HG03520 (cell line): Measurements from ENCODE around the gene SCAMP1.

Experiments used
- ATAC-seq: cut with Tn5 transposase; IDR thresholded peaks from one replicate; pipeline ENCODE4 v1.9.1; 2021; ENCODE audit warnings: mild to moderate bottlenecking, moderate library complexity; ENCODE audit not compliant: unreplicated experiment

The SCAMP1 gene

DNA sequence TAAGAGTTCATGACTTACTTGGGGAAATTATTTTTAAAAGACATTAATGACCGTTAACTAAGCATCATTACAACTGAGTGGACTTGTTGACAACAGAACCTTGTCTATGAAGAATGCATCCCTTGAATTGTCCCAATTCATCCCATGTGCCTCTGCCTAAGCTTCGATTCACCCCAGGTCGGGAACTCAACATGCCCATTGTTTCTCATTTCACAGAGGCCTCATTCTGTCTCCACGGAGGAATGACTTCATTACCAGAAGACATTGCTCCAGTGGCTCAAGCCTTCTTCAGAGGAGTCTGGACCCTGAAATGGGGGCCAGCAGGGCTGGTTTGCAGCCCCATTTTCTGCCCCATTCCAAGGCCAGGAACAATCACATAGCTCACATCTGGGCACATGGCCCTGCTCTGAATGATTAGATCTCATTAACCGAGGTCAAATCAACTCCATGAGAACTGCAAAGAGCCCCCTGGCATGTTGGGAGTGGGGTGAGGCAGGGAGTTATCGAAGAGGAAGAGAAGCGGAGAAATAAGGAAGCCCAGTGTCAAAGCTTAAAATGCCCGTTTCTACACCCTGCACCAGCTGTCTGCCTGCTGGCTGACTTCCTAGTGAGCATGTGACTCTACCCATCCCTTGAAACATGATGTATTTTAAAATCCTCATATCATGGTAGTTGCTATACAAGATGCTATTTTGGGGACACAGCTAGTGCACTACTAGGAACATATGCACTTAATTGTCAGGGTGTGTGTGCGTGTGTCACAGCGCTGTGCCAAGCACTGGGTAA, 150.9 kb downstream of the SCAMP1 start:
- ATAC-seq = no peak

DNA sequence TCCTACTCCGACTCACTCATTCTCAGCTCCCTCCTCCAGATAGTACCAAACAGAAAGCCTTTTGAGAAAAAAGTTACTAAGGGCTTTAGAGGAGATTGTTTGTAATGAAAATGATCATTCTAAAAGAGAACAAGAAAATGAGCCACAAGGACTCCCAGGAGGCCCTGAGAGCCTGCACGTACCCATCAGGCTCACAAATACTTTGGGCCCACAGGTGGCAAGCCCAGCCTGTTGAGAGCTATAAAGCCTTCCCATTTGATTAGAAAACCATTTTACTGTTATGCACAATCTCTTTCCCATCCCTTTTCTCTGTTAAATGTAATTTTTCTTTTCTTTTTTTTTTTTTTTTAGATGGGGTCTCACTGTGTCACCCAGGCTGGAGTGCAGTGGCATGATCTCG, 152.0 kb downstream of the SCAMP1 start:
- no peak for ATAC-seq

DNA sequence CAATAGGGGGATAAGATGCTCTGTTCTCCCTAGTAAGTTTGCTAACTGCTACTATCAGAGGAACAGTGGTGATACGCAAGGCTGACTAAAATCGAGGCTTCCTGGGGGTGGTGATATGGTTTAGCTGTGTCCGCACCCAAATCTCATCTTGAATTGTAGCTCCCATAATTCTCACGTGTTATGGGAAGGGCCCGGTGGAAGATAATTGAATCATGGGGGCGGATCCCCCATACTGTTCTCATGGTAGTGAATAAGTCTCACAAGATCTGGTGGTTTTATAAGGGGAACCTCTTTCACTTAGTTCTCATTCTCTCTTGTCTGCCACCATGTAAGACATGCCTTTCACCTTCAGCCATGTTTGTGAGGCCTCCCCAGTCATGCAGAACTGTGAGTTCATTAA, 153.0 kb downstream of the SCAMP1 start:
- ATAC-seq = no peak

DNA sequence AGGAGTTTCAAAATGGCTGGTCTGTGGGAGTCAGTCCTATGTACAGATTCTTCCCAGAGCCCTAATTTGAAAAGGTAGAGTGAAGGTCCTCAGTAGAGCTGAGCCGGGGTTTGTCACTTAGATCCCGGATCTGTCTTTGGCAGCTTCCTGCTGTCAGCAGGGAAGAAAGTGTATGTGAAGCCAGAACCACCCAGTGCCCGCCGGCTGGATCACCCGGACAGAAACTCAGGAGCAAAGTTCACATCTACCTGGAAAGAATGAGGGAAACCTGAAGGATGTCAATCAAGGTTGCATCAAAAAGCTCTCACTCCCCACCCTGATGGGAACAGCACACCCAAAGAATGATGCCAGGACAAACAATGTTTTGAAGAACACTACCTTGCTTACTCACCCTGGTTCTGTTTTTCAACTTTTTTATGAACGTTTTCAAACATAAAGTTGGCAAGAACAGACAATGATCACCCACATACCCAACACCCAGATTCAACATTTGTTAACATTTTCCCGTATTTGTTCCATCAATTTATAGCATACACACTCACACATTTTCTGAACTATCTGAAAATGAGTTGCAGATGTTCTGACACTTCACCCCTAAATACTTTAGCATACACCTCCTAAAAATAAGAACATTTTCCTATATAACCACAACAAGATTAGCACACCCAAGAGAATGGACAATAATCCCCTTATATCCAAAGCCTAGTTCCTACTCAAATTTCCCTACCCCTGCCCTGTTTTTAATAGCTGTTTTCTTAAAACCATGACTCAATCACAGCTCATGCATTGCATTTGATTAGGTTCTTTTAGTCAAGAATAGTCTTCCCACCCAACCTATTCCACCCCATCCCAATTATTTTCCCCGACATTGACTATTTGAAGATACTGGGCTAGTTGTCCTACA, 154.3 kb downstream of the SCAMP1 start:
- no peak for ATAC-seq

DNA sequence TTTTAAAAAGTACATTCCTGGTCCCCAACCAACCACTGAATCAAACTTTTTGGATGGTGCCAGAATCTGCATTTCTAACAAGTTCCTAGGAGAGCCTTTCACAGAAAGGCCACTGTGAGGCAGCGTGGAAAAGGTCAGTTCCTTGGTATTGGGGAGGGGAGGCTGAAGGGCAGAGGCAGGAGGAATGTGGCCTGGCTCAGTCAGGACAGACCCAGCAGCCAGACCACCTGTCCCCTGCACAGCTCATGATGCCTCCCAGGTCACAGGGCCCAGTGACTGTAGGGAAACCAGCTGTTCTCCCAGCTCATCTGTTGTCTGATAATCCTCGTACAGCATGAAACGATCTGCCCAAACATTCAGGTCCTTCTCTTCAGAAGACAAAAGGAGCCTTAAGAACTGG, 155.3 kb downstream of the SCAMP1 start:
- ATAC-seq = no peak

DNA sequence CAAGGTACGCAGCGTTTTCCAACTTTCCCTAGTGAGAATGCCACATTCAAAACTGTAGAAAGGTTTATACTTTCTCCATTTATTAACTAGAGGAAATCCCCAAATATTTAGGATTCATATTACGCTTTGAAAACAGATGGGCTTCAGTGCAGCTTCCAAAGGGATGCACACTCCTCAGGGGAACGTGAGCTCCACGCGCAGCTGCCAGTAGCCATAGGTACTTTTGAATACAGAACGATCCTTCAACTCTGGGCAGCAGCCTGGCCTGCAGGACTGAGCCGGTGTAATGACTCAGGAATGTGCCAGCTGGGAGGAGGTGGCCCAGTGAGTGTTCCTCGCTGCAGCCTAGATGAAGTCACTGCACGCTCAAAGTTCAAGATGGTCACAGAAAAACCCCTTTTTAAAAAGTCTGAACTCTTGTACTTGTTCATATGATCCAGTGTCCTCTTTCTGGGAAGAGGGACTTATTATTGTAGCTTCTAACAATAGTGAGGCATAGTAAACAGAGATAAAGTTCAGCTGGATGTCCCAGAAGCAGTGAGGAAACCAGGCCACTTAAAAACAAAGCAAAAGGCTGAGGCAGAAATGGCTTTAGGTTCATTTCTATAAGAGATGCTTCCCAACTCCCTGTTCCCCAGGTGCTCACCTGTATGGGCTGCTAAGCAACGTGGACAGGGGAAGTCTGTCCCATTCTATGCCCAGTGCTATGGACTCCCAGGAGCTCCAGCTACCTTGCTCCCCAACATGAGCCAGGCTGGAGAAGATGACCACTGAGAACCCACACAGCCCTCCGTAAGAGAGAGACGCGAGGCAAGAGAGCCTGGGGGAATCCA, 158.2 kb downstream of the SCAMP1 start:
- no peak for ATAC-seq

DNA sequence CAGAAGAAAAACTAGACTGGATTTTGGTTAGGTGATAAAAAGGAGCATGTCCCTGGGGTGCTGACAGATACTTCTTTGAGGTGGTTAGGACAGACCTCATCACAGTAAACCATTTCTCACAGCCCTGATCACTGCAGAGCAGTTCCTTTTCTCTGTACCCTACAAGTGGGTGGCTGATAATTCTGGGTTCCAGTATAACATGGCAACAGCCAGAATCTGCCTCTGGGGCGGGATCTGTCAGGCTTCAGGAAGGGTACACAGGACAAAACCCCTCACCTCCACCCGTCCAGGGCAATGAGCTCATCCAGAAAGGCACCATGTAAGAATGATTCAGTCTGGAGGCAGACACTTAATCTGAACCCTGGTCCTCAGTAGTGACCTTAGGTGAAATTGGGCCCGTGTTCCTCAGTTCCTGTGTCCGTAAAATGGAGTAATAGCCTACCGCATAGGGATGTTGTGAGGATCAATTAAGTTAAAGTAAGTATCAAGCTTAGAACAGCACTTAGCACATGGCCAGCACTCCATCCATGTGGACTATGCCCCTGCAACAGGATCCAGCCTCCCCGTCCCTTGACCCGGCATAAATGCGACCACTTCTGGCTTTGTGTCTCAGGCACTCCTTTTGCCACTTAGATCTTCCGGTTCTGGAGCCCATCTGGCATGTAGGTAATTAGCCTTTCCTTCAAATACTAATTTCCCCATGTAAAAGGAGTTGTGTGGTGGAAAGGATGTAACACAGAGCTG, 159.0 kb downstream of the SCAMP1 start:
- ATAC-seq = no peak

DNA sequence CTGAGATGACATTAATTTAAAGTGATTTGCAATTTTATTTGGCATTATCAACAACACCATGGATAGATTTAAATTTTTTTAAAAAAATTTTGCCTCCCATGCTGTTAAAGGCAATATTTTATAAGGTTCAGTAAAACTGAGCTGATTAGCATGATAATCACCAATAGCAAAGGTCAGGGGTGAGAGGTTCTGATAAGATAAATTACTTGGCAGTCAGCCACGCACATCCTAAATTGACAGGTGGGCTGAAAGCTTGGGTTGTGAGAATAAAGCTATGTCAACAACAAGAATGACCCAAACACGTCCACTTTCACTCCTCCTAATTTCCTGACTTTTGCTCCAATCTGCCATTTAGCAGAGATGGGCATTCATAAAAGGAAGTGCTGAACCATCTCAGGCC, 161.0 kb downstream of the SCAMP1 start:
- ATAC-seq = no peak

DNA sequence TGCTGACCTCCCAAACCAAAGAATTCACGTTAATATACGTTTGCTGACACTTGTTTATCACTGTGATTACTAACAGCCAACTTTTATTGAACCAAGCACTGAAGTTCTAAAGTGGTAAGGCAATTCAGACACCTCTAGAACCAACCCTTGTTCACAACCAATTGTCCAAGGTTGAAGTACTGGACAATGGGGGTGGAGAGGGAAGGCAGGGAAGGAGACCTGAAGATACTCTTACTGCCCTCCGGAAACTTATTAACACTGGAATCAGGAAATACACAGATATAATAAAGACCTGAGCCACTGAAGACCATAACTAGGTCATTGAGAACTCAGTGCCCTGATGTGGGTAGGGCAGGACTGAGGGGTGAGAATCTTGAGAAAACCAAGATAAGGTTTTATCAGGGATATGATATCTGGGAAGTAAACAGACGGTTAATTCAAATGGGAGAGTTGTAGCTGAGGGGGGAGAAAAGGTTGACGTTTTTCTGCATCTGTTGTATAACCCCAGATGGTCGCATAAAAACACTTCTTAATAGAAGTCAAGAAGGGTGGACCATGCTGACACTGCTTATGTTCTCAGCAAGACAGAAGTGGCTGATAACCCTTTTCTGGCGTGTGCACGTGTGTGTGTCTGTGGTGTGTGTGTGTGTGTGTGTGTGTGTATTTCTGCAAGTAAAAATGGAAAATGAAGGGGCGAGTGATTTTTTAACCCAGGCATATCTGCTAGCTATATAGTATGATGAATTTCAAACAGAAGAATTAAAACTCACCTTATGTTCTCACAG, 162.3 kb downstream of the SCAMP1 start:
- ATAC-seq = no peak

DNA sequence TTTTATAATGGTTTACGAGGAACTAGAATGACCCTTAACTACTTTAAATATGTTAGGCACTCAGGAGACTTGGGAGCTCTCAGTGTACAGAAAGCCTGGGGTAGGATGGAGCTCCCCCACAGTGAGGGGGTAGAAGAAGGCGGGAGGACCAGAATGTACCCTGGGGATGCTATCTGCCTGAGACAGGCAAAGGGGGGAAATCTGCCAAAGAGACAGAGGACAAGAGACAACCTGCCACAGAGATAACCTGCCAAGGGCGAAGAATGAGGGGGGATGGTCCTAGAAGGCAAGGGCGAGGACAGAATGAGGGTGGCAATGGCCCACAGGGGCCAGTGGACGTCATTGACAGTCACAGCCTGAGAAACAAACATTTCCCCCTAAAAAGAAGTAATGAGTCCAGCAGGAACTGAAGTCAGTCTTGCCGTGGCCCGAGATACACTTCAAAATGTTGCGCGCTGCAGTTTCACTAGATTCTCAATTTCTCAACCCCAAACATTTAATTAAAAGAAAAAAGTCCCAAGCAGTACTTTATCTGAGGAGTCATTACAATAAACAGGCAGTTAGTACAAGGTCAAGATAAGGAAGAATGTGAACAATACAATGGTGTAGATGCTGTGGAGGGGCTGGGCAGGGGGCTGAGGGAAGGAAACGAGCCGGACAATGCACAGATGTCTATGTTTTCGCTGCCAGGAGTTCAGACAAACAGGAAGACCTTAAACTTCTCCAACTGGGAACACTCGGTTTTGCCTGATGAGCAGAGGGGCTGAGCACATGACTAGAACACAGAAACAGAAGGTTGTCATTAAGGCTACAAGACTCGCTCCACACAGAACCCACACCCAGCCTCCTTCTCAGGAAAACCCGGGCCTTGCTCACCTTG, 163.1 kb downstream of the SCAMP1 start:
- ATAC-seq = no peak

DNA sequence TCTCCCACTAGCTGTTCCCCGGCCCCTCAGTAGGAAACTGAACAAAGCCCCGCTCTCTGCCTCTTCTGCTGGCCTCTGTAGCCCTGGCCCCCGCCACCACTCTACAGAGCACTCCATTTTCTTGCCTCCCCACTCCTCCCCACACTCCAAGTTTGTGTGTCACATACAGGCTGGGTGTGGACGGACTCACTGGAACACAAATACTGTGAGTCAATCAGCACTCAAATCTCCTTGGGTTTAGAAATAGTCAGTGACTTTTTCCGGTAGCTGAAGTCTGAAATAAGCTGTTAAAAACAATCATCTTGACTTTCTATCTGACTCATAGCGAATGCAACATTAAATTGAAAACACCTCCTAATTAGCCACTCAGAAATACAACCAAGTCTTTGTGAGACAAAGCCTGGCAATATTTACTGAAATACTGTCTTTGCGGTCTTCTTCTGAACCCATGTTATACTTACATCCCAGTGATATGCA, 165.7 kb downstream of the SCAMP1 start:
- ATAC-seq = no peak

DNA sequence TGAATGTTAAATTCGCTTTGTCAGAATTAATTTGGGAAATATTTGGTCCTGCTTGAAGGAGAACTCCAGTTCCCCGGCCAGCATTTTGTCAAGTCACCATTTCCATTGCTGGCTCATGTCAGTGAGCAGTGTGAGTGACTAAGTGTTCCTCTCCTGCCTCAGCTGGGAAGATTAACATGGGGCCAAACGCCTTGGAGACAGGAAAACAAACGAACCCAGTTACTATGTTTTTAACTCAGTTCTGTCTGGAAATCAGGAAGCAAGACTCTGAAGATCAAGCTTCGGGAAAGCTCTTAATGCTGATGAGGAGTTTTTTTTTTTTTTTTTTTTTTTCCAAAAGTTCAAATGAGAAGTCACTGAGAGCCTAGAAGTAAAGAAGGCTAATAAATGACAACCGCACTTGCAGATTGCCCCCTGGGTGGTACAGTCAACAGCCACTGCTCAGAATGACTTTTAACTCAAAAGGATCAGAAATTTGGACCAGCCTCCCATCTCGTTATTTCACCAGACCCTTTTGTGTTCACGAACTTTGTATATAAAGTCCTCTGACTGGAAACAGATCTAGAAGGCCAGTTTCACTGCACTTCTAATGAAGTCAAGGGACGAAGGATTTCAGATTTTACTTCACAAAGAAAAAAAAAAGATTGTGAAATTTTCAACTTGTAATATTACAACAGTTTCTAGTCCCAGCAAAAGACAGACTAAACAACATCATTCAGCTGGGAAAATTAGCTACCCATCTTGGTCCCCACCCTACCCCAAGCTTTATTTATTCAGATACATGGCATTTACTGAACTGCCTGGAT, 166.8 kb downstream of the SCAMP1 start:
- ATAC-seq = no peak

DNA sequence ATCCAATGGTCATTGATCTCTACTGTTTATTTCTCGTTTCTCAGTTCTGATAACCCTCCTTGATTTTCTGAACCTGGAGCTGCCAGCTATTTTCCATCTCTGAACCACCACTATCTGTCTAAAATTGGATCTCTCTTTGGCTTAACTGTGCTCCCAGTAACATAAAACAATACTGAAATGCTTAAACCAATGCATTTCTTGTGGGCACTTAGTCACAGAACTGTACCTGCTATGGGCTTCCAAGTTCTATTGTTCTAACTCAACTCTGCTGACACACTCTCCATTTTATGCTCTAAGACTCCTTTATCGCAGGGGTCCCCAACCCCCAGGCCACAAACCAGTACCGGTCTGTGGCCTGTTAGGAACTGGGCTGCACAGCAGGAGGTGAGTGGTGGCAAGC, 167.5 kb downstream of the SCAMP1 start:
- no peak for ATAC-seq
